Measurements from ENCODE around the gene PKDCC. TPM values are rescaled to one million over a fixed set of nuclear protein-coding genes. Genes with fewer than 3 reads are reported as not detected.

PKDCC gene
- total and polyA plus RNA-seq, 10 of the 15 experiments (the other 5 are each of a cell fraction or from before 2014, with no cell fraction given), result 0.13 to 10.2 (median 2.3) TPM

DNA sequence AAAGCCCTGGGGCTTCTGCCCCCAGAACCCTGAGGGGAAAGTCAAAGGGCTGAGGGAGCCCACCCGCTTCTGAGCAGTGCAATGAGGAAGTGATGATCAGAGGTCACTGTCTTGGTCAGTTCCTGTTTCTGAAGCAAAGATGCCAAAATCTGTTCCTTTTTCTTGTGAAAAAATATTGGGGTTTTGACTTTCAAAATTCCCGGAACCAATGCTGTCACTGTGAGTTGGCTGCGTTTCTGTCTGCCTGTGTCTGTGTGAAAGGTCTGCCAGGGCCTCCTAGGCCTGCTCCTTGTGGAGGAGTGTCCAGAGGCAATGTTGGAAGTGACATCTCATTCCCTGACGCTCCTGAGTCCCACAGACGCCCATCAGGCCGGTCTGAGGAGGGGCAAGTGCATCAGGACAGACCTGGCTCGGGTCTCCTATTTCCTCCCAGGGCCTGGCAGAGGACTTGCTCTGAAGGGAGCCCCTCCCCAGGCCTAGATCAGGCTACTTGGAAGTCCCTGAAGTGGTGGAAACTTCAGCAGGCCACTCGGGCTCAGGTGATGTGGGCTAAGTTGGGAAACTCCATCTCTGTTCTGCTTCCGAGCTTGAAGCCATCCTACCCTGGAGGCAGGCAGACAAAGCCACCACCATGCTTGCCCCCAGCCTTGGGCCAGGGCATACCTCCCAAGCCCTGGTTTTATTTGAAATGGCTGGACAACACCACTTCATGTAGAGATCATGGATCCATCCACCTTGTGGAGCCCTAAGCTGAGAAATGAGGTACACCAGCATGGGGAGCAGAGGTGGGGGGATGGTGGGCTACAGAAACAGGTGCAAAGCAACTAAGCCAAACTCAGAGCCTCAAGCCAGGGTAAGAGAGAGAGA lies 51.0 kb downstream of the PKDCC start (continued):
- TF ChIP-seq SMC3 (IDR thresholded peaks at IDR 0.05; ENCODE audit: borderline replicate concordance, low read length), result peak; percentile 30; the same call in 1 of the 2 replicates
- TF ChIP-seq, protein P1, sequence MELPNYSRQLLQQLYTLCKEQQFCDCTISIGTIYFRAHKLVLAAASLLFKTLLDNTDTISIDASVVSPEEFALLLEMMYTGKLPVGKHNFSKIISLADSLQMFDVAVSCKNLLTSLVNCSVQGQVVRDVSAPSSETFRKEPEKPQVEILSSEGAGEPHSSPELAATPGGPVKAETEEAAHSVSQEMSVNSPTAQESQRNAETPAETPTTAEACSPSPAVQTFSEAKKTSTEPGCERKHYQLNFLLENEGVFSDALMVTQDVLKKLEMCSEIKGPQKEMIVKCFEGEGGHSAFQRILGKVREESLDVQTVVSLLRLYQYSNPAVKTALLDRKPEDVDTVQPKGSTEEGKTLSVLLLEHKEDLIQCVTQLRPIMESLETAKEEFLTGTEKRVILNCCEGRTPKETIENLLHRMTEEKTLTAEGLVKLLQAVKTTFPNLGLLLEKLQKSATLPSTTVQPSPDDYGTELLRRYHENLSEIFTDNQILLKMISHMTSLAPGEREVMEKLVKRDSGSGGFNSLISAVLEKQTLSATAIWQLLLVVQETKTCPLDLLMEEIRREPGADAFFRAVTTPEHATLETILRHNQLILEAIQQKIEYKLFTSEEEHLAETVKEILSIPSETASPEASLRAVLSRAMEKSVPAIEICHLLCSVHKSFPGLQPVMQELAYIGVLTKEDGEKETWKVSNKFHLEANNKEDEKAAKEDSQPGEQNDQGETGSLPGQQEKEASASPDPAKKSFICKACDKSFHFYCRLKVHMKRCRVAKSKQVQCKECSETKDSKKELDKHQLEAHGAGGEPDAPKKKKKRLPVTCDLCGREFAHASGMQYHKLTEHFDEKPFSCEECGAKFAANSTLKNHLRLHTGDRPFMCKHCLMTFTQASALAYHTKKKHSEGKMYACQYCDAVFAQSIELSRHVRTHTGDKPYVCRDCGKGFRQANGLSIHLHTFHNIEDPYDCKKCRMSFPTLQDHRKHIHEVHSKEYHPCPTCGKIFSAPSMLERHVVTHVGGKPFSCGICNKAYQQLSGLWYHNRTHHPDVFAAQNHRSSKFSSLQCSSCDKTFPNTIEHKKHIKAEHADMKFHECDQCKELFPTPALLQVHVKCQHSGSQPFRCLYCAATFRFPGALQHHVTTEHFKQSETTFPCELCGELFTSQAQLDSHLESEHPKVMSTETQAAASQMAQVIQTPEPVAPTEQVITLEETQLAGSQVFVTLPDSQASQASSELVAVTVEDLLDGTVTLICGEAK (IDR thresholded peaks at IDR 0.05; ENCODE audit: borderline replicate concordance), result no peak
- TF ChIP-seq, protein P2, sequence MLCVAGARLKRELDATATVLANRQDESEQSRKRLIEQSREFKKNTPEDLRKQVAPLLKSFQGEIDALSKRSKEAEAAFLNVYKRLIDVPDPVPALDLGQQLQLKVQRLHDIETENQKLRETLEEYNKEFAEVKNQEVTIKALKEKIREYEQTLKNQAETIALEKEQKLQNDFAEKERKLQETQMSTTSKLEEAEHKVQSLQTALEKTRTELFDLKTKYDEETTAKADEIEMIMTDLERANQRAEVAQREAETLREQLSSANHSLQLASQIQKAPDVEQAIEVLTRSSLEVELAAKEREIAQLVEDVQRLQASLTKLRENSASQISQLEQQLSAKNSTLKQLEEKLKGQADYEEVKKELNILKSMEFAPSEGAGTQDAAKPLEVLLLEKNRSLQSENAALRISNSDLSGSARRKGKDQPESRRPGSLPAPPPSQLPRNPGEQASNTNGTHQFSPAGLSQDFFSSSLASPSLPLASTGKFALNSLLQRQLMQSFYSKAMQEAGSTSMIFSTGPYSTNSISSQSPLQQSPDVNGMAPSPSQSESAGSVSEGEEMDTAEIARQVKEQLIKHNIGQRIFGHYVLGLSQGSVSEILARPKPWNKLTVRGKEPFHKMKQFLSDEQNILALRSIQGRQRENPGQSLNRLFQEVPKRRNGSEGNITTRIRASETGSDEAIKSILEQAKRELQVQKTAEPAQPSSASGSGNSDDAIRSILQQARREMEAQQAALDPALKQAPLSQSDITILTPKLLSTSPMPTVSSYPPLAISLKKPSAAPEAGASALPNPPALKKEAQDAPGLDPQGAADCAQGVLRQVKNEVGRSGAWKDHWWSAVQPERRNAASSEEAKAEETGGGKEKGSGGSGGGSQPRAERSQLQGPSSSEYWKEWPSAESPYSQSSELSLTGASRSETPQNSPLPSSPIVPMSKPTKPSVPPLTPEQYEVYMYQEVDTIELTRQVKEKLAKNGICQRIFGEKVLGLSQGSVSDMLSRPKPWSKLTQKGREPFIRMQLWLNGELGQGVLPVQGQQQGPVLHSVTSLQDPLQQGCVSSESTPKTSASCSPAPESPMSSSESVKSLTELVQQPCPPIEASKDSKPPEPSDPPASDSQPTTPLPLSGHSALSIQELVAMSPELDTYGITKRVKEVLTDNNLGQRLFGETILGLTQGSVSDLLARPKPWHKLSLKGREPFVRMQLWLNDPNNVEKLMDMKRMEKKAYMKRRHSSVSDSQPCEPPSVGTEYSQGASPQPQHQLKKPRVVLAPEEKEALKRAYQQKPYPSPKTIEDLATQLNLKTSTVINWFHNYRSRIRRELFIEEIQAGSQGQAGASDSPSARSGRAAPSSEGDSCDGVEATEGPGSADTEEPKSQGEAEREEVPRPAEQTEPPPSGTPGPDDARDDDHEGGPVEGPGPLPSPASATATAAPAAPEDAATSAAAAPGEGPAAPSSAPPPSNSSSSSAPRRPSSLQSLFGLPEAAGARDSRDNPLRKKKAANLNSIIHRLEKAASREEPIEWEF (IDR thresholded peaks at IDR 0.05; ENCODE audit: insufficient replicate concordance, low read depth, low read length), result no peak
- TF ChIP-seq NFXL1 (IDR thresholded peaks at IDR 0.05; ENCODE audit: borderline replicate concordance), result no peak
- TF ChIP-seq JUND (IDR thresholded peaks at IDR 0.05; ENCODE audit: low read depth, low read length), result no peak
- TF ChIP-seq BRCA1 (IDR thresholded peaks at IDR 0.05; ENCODE audit: low read depth, low read length), result no peak
- TF ChIP-seq, protein P3, sequence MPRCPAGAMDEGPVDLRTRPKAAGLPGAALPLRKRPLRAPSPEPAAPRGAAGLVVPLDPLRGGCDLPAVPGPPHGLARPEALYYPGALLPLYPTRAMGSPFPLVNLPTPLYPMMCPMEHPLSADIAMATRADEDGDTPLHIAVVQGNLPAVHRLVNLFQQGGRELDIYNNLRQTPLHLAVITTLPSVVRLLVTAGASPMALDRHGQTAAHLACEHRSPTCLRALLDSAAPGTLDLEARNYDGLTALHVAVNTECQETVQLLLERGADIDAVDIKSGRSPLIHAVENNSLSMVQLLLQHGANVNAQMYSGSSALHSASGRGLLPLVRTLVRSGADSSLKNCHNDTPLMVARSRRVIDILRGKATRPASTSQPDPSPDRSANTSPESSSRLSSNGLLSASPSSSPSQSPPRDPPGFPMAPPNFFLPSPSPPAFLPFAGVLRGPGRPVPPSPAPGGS (IDR thresholded peaks at IDR 0.05; ENCODE audit: borderline replicate concordance, insufficient read depth, low read depth, low read length, poor library complexity, severe bottlenecking), result no peak
- TF ChIP-seq, protein P4, sequence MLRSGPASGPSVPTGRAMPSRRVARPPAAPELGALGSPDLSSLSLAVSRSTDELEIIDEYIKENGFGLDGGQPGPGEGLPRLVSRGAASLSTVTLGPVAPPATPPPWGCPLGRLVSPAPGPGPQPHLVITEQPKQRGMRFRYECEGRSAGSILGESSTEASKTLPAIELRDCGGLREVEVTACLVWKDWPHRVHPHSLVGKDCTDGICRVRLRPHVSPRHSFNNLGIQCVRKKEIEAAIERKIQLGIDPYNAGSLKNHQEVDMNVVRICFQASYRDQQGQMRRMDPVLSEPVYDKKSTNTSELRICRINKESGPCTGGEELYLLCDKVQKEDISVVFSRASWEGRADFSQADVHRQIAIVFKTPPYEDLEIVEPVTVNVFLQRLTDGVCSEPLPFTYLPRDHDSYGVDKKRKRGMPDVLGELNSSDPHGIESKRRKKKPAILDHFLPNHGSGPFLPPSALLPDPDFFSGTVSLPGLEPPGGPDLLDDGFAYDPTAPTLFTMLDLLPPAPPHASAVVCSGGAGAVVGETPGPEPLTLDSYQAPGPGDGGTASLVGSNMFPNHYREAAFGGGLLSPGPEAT (IDR thresholded peaks at IDR 0.05; ENCODE audit: low read depth), result peak; percentile 30; the same call in 1 of the 2 replicates
